HEK293 (cell line): ENCODE data around the gene UNC50.

ENCODE experiments used
- CTCF ChIA-PET: fragments of 350-600 bp; formaldehyde crosslinking; extraction: SDS; loops from one replicate; lab custom pipeline; 2021; ENCODE audit warnings: antibody characterized with exemption; lab: Yijun Ruan, JAX
- POLR2A ChIA-PET: fragments of 300-600 bp; formaldehyde crosslinking; extraction: SDS; loops from one replicate; lab custom pipeline; 2020; ENCODE audit warnings: antibody characterized with exemption, inconsistent platforms; lab: Yijun Ruan, JAX
- H3K27ac ChIP-seq: fragments of 200-500 bp; sonication (Bioruptor generic); 2 replicates; pipeline ENCODE4 v1.5.1; 2014; ENCODE audit warnings: low read depth, low read length, control low read depth, inconsistent platforms; ENCODE audit errors: extremely low read depth
- H3K36me3 ChIP-seq, 2 experiments: fragments of 200-500 bp in 1 of 2; sonication (Bioruptor generic) in 1 of 2; 1 replicate in 1 of 2; 2 replicates in 1 of 2; pipeline ENCODE4 v1.5.1; 2014 to 2017; ENCODE audit warnings: inconsistent platforms in 2 of 2, low read length in 2 of 2; ENCODE audit not compliant: control insufficient read depth in 2 of 2, insufficient read depth in 1 of 2
- H3K4me1 ChIP-seq: fragments of 200-500 bp; sonication (Bioruptor generic); 2 replicates; pipeline ENCODE4 v1.5.1; 2014; ENCODE audit warnings: mild to moderate bottlenecking, low read length, inconsistent platforms; ENCODE audit not compliant: control insufficient read depth, insufficient read depth
- H3K4me3 ChIP-seq: 2 replicates; pipeline ENCODE4 v1.5.1; 2011; ENCODE audit warnings: low read depth, mild to moderate bottlenecking, control low read depth, low read length, moderate library complexity
- H3K9me3 ChIP-seq: fragments of 200-500 bp; sonication (Bioruptor generic); 2 replicates; pipeline ENCODE4 v1.5.1; 2014; ENCODE audit warnings: low read depth, low read length, inconsistent platforms; ENCODE audit not compliant: control insufficient read depth, insufficient read depth
- CTCF ChIP-seq: fragments of 450-650 bp; formaldehyde crosslinking; IDR thresholded peaks from 2 replicates; pipeline ENCODE4 v1.5.1; 2016; ENCODE audit warnings: missing biosample characterization, missing genetic modification characterization
- EGR2 ChIP-seq: fragments of 450-650 bp; formaldehyde crosslinking; IDR thresholded peaks from 2 replicates; pipeline ENCODE4 v1.5.1; 2016; ENCODE audit warnings: low read depth, missing biosample characterization, missing genetic modification characterization
- HOXA7 ChIP-seq: sonication (generic); formaldehyde crosslinking; IDR thresholded peaks from 2 replicates; pipeline ENCODE4 v1.8.1; 2022; ENCODE audit warnings: missing genetic modification reagents, borderline replicate concordance
- KLF10 ChIP-seq: fragments of 450-650 bp; IDR thresholded peaks from 2 replicates; pipeline ENCODE4 v1.5.1; 2018; ENCODE audit warnings: missing biosample characterization, mild to moderate bottlenecking, missing genetic modification characterization
- MZF1 ChIP-seq: fragments of 450-650 bp; formaldehyde crosslinking; IDR thresholded peaks from 2 replicates; pipeline ENCODE4 v1.5.1; 2017; ENCODE audit warnings: missing biosample characterization, missing genetic modification characterization, borderline replicate concordance
- ZFHX2 ChIP-seq: fragments of 450-650 bp; formaldehyde crosslinking; conservative IDR thresholded peaks from 2 replicates; pipeline ENCODE4 v1.5.1; 2016; ENCODE audit warnings: missing biosample characterization, missing genetic modification characterization
- ZNF23 ChIP-seq: fragments of 450-650 bp; formaldehyde crosslinking; IDR thresholded peaks from 2 replicates; pipeline ENCODE4 v1.5.1; 2016; ENCODE audit warnings: missing biosample characterization, missing genetic modification characterization, borderline replicate concordance
- ZNF335 ChIP-seq: fragments of 450-650 bp; formaldehyde crosslinking; conservative IDR thresholded peaks from 2 replicates; pipeline ENCODE4 v1.5.1; 2016; ENCODE audit warnings: missing biosample characterization, missing genetic modification characterization
- ZNF423 ChIP-seq: fragments of 450-650 bp; formaldehyde crosslinking; IDR thresholded peaks from 2 replicates; pipeline ENCODE4 v1.5.1; 2016; ENCODE audit warnings: missing biosample characterization, missing genetic modification characterization
- ZNF433 ChIP-seq: fragments of 450-650 bp; formaldehyde crosslinking; IDR thresholded peaks from 2 replicates; pipeline ENCODE4 v1.5.1; 2016; ENCODE audit warnings: missing biosample characterization, missing genetic modification characterization, low read depth
- ZNF707 ChIP-seq: fragments of 450-650 bp; formaldehyde crosslinking; IDR thresholded peaks from 2 replicates; pipeline ENCODE4 v1.5.1; 2016; ENCODE audit warnings: missing biosample characterization, missing genetic modification characterization
- ZNF747 ChIP-seq: fragments of 450-650 bp; formaldehyde crosslinking; IDR thresholded peaks from 2 replicates; pipeline ENCODE4 v1.5.1; 2016; ENCODE audit warnings: missing biosample characterization, missing genetic modification characterization
- TF ChIP-seq, protein P1 (sequence below): fragments of 450-650 bp; formaldehyde crosslinking; IDR thresholded peaks from 2 replicates; pipeline ENCODE4 v1.5.1; 2016; ENCODE audit warnings: missing biosample characterization, missing genetic modification characterization
- TF ChIP-seq, protein P2 (sequence below): fragments of 450-650 bp; formaldehyde crosslinking; IDR thresholded peaks from 2 replicates; pipeline ENCODE4 v1.5.1; 2016; ENCODE audit warnings: missing biosample characterization, missing genetic modification characterization

UNC50 gene

GRCh38 chr2:98608962-98609604, 694 bp downstream of the UNC50 start:
- H3K9me3 ChIP-seq: no peaks in the 10 kb centered on the region
- TF ChIP-seq, protein P1, sequence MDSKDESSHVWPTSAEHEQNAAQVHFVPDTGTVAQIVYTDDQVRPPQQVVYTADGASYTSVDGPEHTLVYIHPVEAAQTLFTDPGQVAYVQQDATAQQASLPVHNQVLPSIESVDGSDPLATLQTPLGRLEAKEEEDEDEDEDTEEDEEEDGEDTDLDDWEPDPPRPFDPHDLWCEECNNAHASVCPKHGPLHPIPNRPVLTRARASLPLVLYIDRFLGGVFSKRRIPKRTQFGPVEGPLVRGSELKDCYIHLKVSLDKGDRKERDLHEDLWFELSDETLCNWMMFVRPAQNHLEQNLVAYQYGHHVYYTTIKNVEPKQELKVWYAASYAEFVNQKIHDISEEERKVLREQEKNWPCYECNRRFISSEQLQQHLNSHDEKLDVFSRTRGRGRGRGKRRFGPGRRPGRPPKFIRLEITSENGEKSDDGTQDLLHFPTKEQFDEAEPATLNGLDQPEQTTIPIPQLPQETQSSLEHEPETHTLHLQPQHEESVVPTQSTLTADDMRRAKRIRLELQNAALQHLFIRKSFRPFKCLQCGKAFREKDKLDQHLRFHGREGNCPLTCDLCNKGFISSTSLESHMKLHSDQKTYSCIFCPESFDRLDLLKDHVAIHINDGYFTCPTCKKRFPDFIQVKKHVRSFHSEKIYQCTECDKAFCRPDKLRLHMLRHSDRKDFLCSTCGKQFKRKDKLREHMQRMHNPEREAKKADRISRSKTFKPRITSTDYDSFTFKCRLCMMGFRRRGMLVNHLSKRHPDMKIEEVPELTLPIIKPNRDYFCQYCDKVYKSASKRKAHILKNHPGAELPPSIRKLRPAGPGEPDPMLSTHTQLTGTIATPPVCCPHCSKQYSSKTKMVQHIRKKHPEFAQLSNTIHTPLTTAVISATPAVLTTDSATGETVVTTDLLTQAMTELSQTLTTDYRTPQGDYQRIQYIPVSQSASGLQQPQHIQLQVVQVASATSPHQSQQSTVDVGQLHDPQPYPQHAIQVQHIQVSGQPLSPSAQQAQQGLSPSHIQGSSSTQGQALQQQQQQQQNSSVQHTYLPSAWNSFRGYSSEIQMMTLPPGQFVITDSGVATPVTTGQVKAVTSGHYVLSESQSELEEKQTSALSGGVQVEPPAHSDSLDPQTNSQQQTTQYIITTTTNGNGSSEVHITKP (tag by site-specific recombination): peak; percentile 48
- TF ChIP-seq KLF10 (no peak), ZNF335 (tag by site-specific recombination) (0 out of 2 replicates have a peak, but pooled peaks have one; percentile 20), ZNF707 (tag by site-specific recombination) (no peak), ZNF747 (no peak), ZNF423 (tag by site-specific recombination) (no peak), HOXA7 (CRISPR knock-in tag) (no peak), MZF1 (tag by site-specific recombination) (no peak)
- TF ChIP-seq, protein P2, sequence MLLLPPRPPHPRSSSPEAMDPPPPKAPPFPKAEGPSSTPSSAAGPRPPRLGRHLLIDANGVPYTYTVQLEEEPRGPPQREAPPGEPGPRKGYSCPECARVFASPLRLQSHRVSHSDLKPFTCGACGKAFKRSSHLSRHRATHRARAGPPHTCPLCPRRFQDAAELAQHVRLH (tag by site-specific recombination): no peak
- ChIA-PET CTCF (interaction anchor here (0.7 to 0.9 kb wide), 3 partner anchors 40 to 835 kb away, joined by 3 read pairs; no protein-coding TSS in a partner anchor), POLR2A (interaction anchor here (1.0 to 1.5 kb wide), 4 partner anchors 10 to 121 kb away, joined by 3 to 5 read pairs (median 4); no protein-coding TSS in a partner anchor)
- H3K4me1 ChIP-seq: peaks cover 15% of the 10 kb centered on the region
- peaks cover 25 to 46% of the 10 kb centered on the region in 2 experiments for H3K36me3 ChIP-seq
- H3K27ac ChIP-seq: peak overlapping the region; percentile 81
- H3K4me3 ChIP-seq: peak overlapping the region; percentile 75

GRCh38 chr2:98614024-98614739, 5.8 kb downstream of the UNC50 start:
- no peaks in the 10 kb centered on the region; the same call in none of the 2 replicates for H3K4me1 ChIP-seq
- no peaks in the 10 kb centered on the region for H3K9me3 ChIP-seq
- POLR2A ChIA-PET: no interaction called here
- TF ChIP-seq EGR2 (tag by site-specific recombination) (peak; percentile 79), ZFHX2 (peak; percentile 67), CTCF (no peak)
- H3K36me3 ChIP-seq: peaks cover 49 to 93% of the 10 kb centered on the region in 2 experiments
- CTCF ChIA-PET: interaction anchor here (0.8 kb wide), 1 partner anchor 35 kb away, joined by 3 read pairs; no protein-coding TSS in a partner anchor
- no peak overlapping the region for H3K4me3 ChIP-seq
- no peak overlapping the region for H3K27ac ChIP-seq

GRCh38 chr2:98615481-98615880, 7.1 kb downstream of the UNC50 start:
- POLR2A ChIA-PET: interaction anchor here (0.6 kb wide), 1 partner anchor 788 kb away, joined by 3 read pairs; no protein-coding TSS in a partner anchor
- Histone ChIP-seq H3K36me3 (peaks cover 49 to 82% of the 10 kb centered on the region in 2 experiments), H3K4me3 (no peak overlapping the region), H3K9me3 (no peaks in the 10 kb centered on the region), H3K27ac (no peak overlapping the region), H3K4me1 (no peaks in the 10 kb centered on the region; the same call in 1 of the 2 replicates)
- CTCF ChIA-PET: interaction anchor here (0.6 kb wide), 1 partner anchor 681 kb away, joined by 3 read pairs; no protein-coding TSS in a partner anchor
- TF ChIP-seq ZNF23 (no peak), ZNF433 (tag by site-specific recombination) (no peak)
